Measurements from ENCODE around the gene PRLR. TPM values are rescaled to one million over a fixed set of nuclear protein-coding genes. Genes with fewer than 3 reads are reported as not detected.

The PRLR gene
- total and polyA plus RNA-seq, 9 of the 15 experiments (the other 6 are each of a cell fraction or from before 2014, with no cell fraction given) = 0.02 TPM; not detected in 8

GRCh38 chr5:35186749-35187148 lies 43.5 kb downstream of the PRLR start:
- intact Hi-C loops (cut with micrococcal nuclease) (no loop called here), in situ Hi-C loops (cut with MboI) (loop anchor here (25.0 kb wide), 1 partner anchor 699 kb away; no protein-coding TSS in a partner anchor)
- 3% methylated on average over 5 of the region's 5 CpGs for WGBS (ENCODE audit: insufficient coverage, low coverage, missing lambda C conversion rate)

More at GRCh38 chr5:35186749-35187148, 43.5 kb downstream of the PRLR start:
- DNase-seq (ENCODE audit: extremely low read depth in 1 of 4, low spot score in 3 of 4) (no peak), FAIRE-seq (no peak), ATAC-seq (no peak)
- Histone ChIP-seq H3K79me2 (ENCODE audit: control insufficient read depth, insufficient read depth, low read length) (no peaks in the 10 kb centered on the region), H4K20me1 (replicated peaks; ENCODE audit: control insufficient read depth, insufficient read depth, low read length) (no peaks in the 10 kb centered on the region; the same call in 1 of the 2 replicates), H3K9me3 (replicated peaks; ENCODE audit: control insufficient read depth, insufficient read depth, low read depth, low read length) (no peaks in the 10 kb centered on the region), H3K27me3 (ENCODE audit: control insufficient read depth in 2 of 2, insufficient read depth in 2 of 2, low read length in 2 of 2) (peaks cover 3% of the 10 kb centered on the region in 2 experiments; a peak in 2 of 5 replicates), H3K36me3 (ENCODE audit: control insufficient read depth, insufficient read depth, low read length) (no peaks in the 10 kb centered on the region), H3K4me1 (replicated peaks in 1 of 2; ENCODE audit: control insufficient read depth in 2 of 2, insufficient read depth in 2 of 2, low read length in 2 of 2) (no peaks in the 10 kb centered on the region), H3K9me1 (ENCODE audit: control insufficient read depth, insufficient read depth, low read length) (no peaks in the 10 kb centered on the region), H2AFZ (ENCODE audit: low read depth, low read length) (no peak overlapping the region), H3K4me2 (ENCODE audit: insufficient read depth, low read length) (no peak overlapping the region), H3K27ac (ENCODE audit: extremely low read depth, low read depth, low read length) (no peak overlapping the region), H3K4me3 (no peak overlapping the region), H3K9ac (ENCODE audit: insufficient read depth in 1 of 2, low read depth in 2 of 2, low read length in 2 of 2) (no peak overlapping the region)
- ChIA-PET POLR2A (interaction anchor here (0.6 kb wide), 1 partner anchor 12 kb away, joined by 3 read pairs; no protein-coding TSS in a partner anchor), CTCF (ENCODE audit: low intra/inter-chr PET ratio) (no interaction called here)
- BruUV-seq (replicated peaks) = no TSS peak
- TF ChIP-seq MIER1 (IDR thresholded peaks at IDR 0.05; ENCODE audit: low read depth) (no peak), NCOA1 (IDR thresholded peaks at IDR 0.05; ENCODE audit: low read depth) (no peak), RBBP5 (IDR thresholded peaks at IDR 0.05; ENCODE audit: borderline replicate concordance, insufficient read depth, low read length, poor library complexity, severe bottlenecking) (no peak), USF2 (CRISPR knock-in tag; IDR thresholded peaks at IDR 0.05) (no peak), EZH2 (IDR thresholded peaks at IDR 0.05; ENCODE audit: borderline replicate concordance, low read depth, low read length) (no peak), SP1 (CRISPR knock-in tag; IDR thresholded peaks at IDR 0.05) (no peak), PURB (CRISPR knock-in tag; IDR thresholded peaks at IDR 0.05; ENCODE audit: low read depth) (no peak), PHB (CRISPR knock-in tag; IDR thresholded peaks at IDR 0.05) (no peak), ZBTB2 (IDR thresholded peaks at IDR 0.05) (no peak), KAT7 (CRISPR knock-in tag; IDR thresholded peaks at IDR 0.05; ENCODE audit: borderline replicate concordance) (no peak), HNRNPH1 (optimal IDR thresholded peaks at IDR 0.05; ENCODE audit: low read depth, low read length) (no peak), PATZ1 (CRISPR knock-in tag; IDR thresholded peaks at IDR 0.05; ENCODE audit: borderline replicate concordance) (no peak), SMARCA4 (IDR thresholded peaks at IDR 0.05) (no peak), MAZ (CRISPR knock-in tag; conservative IDR thresholded peaks at IDR 0.05 in 1 of 2, IDR thresholded peaks at IDR 0.05 in 1 of 2) (no peak), PTBP1 (IDR thresholded peaks at IDR 0.05; ENCODE audit: low read depth, low read length) (no peak)

Data from K562 (cell line).